Heart left ventricle (tissue), 16 donors: ENCODE measurements around the gene COL24A1. TPM values are rescaled to one million over a fixed set of nuclear protein-coding genes. Genes with fewer than 3 reads are reported as not detected.

Experiments
- ATAC-seq, 4 donors: fragments of 200-7000 bp; cut with Tn5 transposase; one replicate each; pipeline ENCODE4 v1.9.1; 2020 to 2022; ENCODE audit warnings: moderate library complexity in 4 of 4, mild to moderate bottlenecking in 3 of 4, moderate number of reproducible peaks in 1 of 4
- DNase-seq, 5 donors: peaks; one replicate each; pipeline ENCODE4 v3.0.0-alpha.2; 2020
- H3K27ac ChIP-seq, 12 donors: fragments of 200-600 bp; sonication (generic) in 4 of 12; one replicate each; pipeline versions ENCODE4 v1.5.0 to v1.8.0; 2016 to 2022; ENCODE audit warnings: mild to moderate bottlenecking in 2 of 12
- H3K27me3 ChIP-seq, 9 donors: fragments of 200-600 bp; sonication (generic) in 2 of 9; one replicate each; pipeline versions ENCODE4 v1.5.1 to v1.8.0; 2016 to 2022; ENCODE audit warnings: mild to moderate bottlenecking in 3 of 9
- H3K36me3 ChIP-seq, 9 donors: fragments of 200-600 bp; sonication (generic) in 2 of 9; one replicate each; pipeline versions ENCODE4 v1.5.0 to v1.8.0; 2018 to 2022; ENCODE audit warnings: mild to moderate bottlenecking in 2 of 9
- H3K4me1 ChIP-seq, 12 donors: fragments of 200-600 bp; sonication (generic) in 4 of 12; one replicate each; pipeline versions ENCODE4 v1.5.0 to v1.8.0; 2016 to 2022; ENCODE audit warnings: mild to moderate bottlenecking in 3 of 12
- H3K4me3 ChIP-seq, 12 donors: fragments of 200-600 bp; sonication (generic) in 4 of 12; one replicate each; pipeline versions ENCODE4 v1.5.0 to v1.8.0; 2017 to 2022; ENCODE audit warnings: mild to moderate bottlenecking in 9 of 12, moderate library complexity in 4 of 12
- H3K9me3 ChIP-seq, 12 donors: fragments of 200-600 bp; sonication (generic) in 4 of 12; one replicate each; pipeline versions ENCODE4 v1.5.0 to v1.8.0; 2016 to 2022; ENCODE audit warnings: mild to moderate bottlenecking in 1 of 12
- CTCF ChIP-seq, 12 donors: fragments of 200-600 bp; sonication (generic) in 4 of 12; IDR thresholded peaks; one replicate each; pipeline versions ENCODE4 v1.5.0 to v1.8.0; 2018 to 2022; ENCODE audit warnings: antibody characterized with exemption in 12 of 12, mild to moderate bottlenecking in 5 of 12
- POLR2A ChIP-seq, 2 donors: fragments of 450-650 bp; IDR thresholded peaks; one replicate each; pipeline ENCODE4 v1.6.1; 2017; ENCODE audit warnings: antibody characterized with exemption in 2 of 2, mild to moderate bottlenecking in 2 of 2, moderate library complexity in 2 of 2
- WGBS, 4 donors: extraction: QIAGEN DNeasy Blood & Tissue Kit in 2 of 4; methylation state at CpG; one replicate each; pipeline versions ENCODE4 v1.1.5 to v1.1.7; 2013 to 2018; 5-methylcytosine and 5-hydroxymethylcytosine counted together
- intact Hi-C, 10 donors: fragments of 100-400 bp; cut with DNase I; formaldehyde crosslinking; loops; one replicate each; pipeline versions ENCODE4 v1.11.1 to v1.14.2; 2022
- polyA plus RNA-seq, 2 donors: library from polyadenylated mRNA; stranded (reverse); fragments of 200-250 nt; gene quantifications; one replicate each; pipeline ENCODE4 v1.2.3, GENCODE V29; 2013
- total RNA-seq, 9 donors: library from RNA; depleted of rRNA in 2 of 9; stranded (reverse); fragments of >200 nt in 2 of 9; fragmentation: NEBNext Ultra II Directional in 3 of 9; extraction: Animal tissue kit (Norgen Biotek cat#: 25700) in 3 of 9; gene quantifications; one replicate each; pipeline versions ENCODE4 v1.1.0 to v1.2.4, GENCODE V29; 2016 to 2023
- donor health status: ischemic (EF 13 %, LVEDD 7.1; RV severe dilation, severe dysfunction).
- donor health status: healthy with polysubstance abuse.
- donor health status: DM: no; HTN: yes; CAD: no.
- donor health status: DM: no; HTN: no; CAD: no.
- donor health status: ischemic (EF 25% LVEDD 6.9; RV normal size, moderate dysfunction).
- donor health status: ischemic (EF 25% LVEDD 5.7; RV mildly dilated, moderate dysfunction).
- donor health status: healthy.
- donor health status: DM: yes; HTN: yes; CAD: no.
- donor health status: ischemic (EF 35%, LVEDD 5.7; RV mildly dilated, moderate dysfunction).
- donor health status: nonischemic (EF 11% LVEDD 7.7; RV severe dilation, severe dysfunction).
- donor health status: DM: yes; HTN: yes; CAD: no.
- donor health status: PGD.
- donor health status: ischemic (EF 29% LVEDD 5.4; RV normal size, mild dysfunction).
- donor health status: nonischemic (EF 23%, LVEDD 6.1; RV moderate dilation, normal function).

COL24A1 gene
- total and polyA plus RNA-seq, 11 donors: 0.07 to 2.8 (median 0.40) TPM

DNA sequence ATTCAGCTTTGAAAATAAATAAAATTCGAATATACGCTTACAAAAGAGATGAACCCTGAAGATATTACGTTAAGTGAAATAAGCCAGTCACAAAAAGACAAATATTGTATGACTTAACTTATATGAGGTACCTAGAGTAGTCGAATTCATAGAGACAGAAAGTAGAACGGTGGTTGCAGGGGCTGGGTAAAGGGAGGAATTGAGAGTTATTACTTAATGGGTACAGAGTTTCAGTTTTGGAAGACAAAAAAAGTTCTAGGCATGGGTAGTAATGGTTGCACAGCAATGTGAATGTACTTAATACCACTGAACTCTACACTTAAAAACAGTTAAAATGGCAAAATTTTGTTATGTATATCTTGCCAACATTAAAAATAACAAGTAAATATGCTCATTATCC lies 399.7 kb downstream of the COL24A1 start:
- 80 to 88% (median 85%) methylated on average over 5 of the region's 5 CpGs for WGBS, 4 donors
- Histone ChIP-seq H3K27me3 (no peaks in the 10 kb centered on the region), H3K4me3 (no peak overlapping the region), H3K27ac (no peak overlapping the region), H3K36me3 (no peaks in the 10 kb centered on the region), H3K4me1 (no peaks in the 10 kb centered on the region), H3K9me3 (peaks cover 0 to 22% (median 2%) of the 10 kb centered on the region in 12 donors)
- no peak for TF ChIP-seq CTCF (IDR thresholded peaks at IDR 0.05)
- no peak for TF ChIP-seq POLR2A (IDR thresholded peaks at IDR 0.05)
- intact Hi-C loops: no loop called here
- DNase-seq: no peak
- no peak for ATAC-seq

- peaks cover 0 to 3% (median 0%) of the 10 kb centered on the region in 9 donors for H3K36me3 ChIP-seq
- H3K4me1 ChIP-seq: no peaks in the 10 kb centered on the region
- ATAC-seq (no peak), DNase-seq (no peak)
- no peak overlapping the region for H3K27ac ChIP-seq
- H3K27me3 ChIP-seq: no peaks in the 10 kb centered on the region
- WGBS, 4 donors: 0 to 86% (median 56%) methylated on average over 1 of the region's 1 CpG
- intact Hi-C loops: no loop called here
- TF ChIP-seq POLR2A (IDR thresholded peaks at IDR 0.05) (no peak), CTCF (IDR thresholded peaks at IDR 0.05) (no peak)
- no peak overlapping the region for H3K4me3 ChIP-seq
- no peaks in the 10 kb centered on the region for H3K9me3 ChIP-seq
Measured at GRCh38 chr1:85748120-85748519, 408.5 kb downstream of the COL24A1 start.

DNA sequence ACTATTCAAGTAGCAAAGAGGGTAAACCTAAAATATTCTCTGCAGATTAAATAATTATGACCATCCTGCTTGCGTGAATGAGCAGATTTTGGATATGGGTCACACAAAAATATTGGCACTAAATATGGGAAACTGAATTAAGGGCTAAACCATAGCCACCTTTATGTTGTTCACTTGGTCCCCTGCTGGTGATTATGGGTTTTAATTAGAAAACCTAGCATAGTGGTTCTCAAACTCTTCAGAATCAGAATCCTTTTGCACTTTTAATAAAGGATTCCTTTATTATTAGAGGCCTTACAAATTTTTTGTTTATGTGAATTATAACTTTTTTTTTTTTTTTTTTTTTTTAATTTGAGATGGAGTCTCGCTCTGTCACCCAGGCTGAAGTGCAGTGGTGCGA lies 409.8 kb downstream of the COL24A1 start:
- Histone ChIP-seq H3K36me3 (peaks cover 0 to 3% (median 0%) of the 10 kb centered on the region in 9 donors), H3K9me3 (no peaks in the 10 kb centered on the region), H3K4me1 (no peaks in the 10 kb centered on the region), H3K27me3 (no peaks in the 10 kb centered on the region), H3K4me3 (no peak overlapping the region), H3K27ac (no peak overlapping the region)
- intact Hi-C loops: no loop called here
- TF ChIP-seq POLR2A (IDR thresholded peaks at IDR 0.05): no peak
- DNase-seq (no peak), ATAC-seq (no peak)
- 87 to 93% (median 89%) methylated on average over 3 of the region's 3 CpGs for WGBS, 4 donors

DNA sequence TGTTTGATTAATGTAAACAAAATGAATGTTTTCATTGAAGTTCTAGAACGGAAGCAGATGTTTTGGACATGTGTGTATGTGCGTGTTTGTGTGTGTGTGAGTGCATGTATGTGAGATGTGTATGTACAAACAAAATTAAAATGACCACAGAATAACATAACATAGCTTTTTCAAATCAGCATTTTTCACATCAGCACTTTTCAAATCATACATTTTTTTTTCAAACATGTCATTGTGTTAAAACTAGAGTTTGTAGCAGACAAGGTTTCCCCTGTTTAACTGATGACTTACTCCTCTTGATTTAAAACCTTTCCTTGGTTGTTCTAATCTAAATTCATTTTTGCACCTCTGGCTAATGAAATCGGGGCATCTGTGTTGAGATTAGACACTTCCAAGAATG lies 412.8 kb downstream of the COL24A1 start:
- ATAC-seq: no peak

More for the DNA sequence above, 412.8 kb downstream of the COL24A1 start:
- no peak overlapping the region for H3K4me3 ChIP-seq
- peaks cover 0 to 3% (median 0%) of the 10 kb centered on the region in 9 donors for H3K36me3 ChIP-seq
- DNase-seq: no peak
- intact Hi-C loops: no loop called here
- no peaks in the 10 kb centered on the region for H3K9me3 ChIP-seq
- no peaks in the 10 kb centered on the region for H3K27me3 ChIP-seq
- 81 to 92% (median 85%) methylated on average over 3 of the region's 3 CpGs for WGBS, 4 donors
- TF ChIP-seq CTCF (IDR thresholded peaks at IDR 0.05) (no peak), POLR2A (IDR thresholded peaks at IDR 0.05) (no peak)
- H3K27ac ChIP-seq: no peak overlapping the region
- H3K4me1 ChIP-seq: no peaks in the 10 kb centered on the region
